ENCODE data around the gene C1orf159. TPM values are rescaled to one million over a fixed set of nuclear protein-coding genes. Genes with fewer than 3 reads are reported as not detected.
A peak's percentile ranks its signal among the peaks of the same experiment; 100 is the strongest.

The C1orf159 gene
- total and polyA plus RNA-seq, 2 donors (not counting 1 experiment from before 2014, with no cell fraction given): 23.0 to 25.6 TPM

DNA sequence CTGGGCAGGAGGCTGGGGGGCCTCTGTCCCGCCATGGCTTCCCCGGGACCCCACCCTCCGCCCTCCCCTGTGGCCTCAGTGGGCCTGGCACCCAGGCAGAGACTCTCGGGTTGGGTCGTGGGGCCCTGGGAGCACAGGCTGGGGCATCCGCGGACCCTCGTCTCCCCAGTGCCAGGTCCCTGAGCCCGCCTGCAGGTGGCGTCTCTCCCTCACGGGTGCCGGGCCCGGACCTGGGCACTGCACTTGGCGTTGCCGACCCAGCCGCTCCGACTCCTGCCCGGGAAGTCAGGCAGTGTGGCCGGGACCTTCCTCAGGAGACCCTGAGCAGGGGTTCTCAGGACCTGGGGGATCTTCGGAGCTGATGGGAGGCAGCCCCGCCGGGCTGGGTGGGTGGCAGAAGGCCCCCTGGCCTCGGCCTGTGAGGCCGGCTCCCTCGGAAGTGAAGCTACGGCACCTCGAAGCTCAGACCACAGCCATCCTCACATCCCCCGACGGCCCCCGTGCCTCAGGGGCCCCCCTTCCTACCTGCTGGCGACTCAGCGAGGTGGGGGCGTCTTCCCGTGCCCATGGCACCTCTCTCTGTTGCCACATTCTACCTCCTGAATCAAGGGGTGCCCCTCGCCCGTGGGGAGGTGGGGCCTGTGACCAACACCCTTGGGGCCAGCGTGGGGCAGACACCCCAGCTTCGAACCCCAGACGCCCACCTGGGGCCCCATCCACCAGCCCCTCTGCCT is 6.4 kb upstream of the C1orf159 start:
- no peak overlapping the region for H3K27ac Mint-ChIP-seq
- H4K20me1 ChIP-seq (ENCODE audit: control insufficient read depth, insufficient read depth, low read length, poor library complexity, severe bottlenecking): no peaks in the 10 kb centered on the region
- peaks cover 29 to 31% of the 10 kb centered on the region in 2 donors for H3K4me1 ChIP-seq (ENCODE audit: control insufficient read depth in 2 of 2, insufficient read depth in 2 of 2, low read length in 2 of 2)
- DNase-seq: peak; percentile 90
- peak overlapping the region; percentile 47 for H3K4me3 Mint-ChIP-seq
- POLR2A ChIA-PET: interaction anchor here (0.7 to 2.5 kb wide), 12 partner anchors 15 to 169 kb away, joined by 3 to 27 read pairs (median 5); partner anchors contain the start of gene UBE2J2
- H3K79me2 ChIP-seq (ENCODE audit: control insufficient read depth, insufficient read depth, low read length): no peaks in the 10 kb centered on the region
- peak overlapping the region; percentile 90 for H2AFZ ChIP-seq (ENCODE audit: insufficient read depth, low read depth, low read length, poor library complexity, severe bottlenecking)
- peaks cover 0 to 17% (median 0%) of the 10 kb centered on the region in 3 donors for H3K9me3 ChIP-seq (ENCODE audit: control extremely low read depth in 1 of 3, control insufficient read depth in 2 of 3, insufficient read depth in 1 of 3, low read length in 2 of 3)
- TF ChIP-seq, protein P1, sequence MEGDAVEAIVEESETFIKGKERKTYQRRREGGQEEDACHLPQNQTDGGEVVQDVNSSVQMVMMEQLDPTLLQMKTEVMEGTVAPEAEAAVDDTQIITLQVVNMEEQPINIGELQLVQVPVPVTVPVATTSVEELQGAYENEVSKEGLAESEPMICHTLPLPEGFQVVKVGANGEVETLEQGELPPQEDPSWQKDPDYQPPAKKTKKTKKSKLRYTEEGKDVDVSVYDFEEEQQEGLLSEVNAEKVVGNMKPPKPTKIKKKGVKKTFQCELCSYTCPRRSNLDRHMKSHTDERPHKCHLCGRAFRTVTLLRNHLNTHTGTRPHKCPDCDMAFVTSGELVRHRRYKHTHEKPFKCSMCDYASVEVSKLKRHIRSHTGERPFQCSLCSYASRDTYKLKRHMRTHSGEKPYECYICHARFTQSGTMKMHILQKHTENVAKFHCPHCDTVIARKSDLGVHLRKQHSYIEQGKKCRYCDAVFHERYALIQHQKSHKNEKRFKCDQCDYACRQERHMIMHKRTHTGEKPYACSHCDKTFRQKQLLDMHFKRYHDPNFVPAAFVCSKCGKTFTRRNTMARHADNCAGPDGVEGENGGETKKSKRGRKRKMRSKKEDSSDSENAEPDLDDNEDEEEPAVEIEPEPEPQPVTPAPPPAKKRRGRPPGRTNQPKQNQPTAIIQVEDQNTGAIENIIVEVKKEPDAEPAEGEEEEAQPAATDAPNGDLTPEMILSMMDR (IDR thresholded peaks at IDR 0.05): peak; percentile 96
- TF ChIP-seq EZH2 (IDR thresholded peaks at IDR 0.05; ENCODE audit: borderline replicate concordance, insufficient read depth, low read depth, low read length, poor library complexity, severe bottlenecking): no peak
- H3K4me1 Mint-ChIP-seq: peaks cover 19% of the 10 kb centered on the region
- peaks cover 9% of the 10 kb centered on the region for H3K27me3 Mint-ChIP-seq
- ATAC-seq (ENCODE audit: low read depth): peak; percentile 97
- CTCF ChIA-PET: interaction anchor here (0.8 to 4.9 kb wide), 42 partner anchors 8 to 382 kb away, joined by 3 to 151 read pairs (median 5); partner anchors contain the start of genes TNFRSF18, TTLL10 and UBE2J2
- peak overlapping the region; percentile 84 for H3K4me2 ChIP-seq (replicated peaks; ENCODE audit: low read depth, low read length, poor library complexity, severe bottlenecking)
- H3K27ac ChIP-seq (ENCODE audit: low read length in 2 of 2): peak overlapping the region; percentile 29 to 37
- H3K9me3 Mint-ChIP-seq (ENCODE audit: insufficient read depth): no peaks in the 10 kb centered on the region
- WGBS (ENCODE audit: insufficient coverage): 14% methylated on average over 32 of the region's 39 CpGs
- H3K9ac ChIP-seq (ENCODE audit: low read length): peak overlapping the region; percentile 50
- peak overlapping the region in 4 of 5 experiments; percentile 28 to 52 (median 44) for H3K4me3 ChIP-seq (ENCODE audit: control extremely low read depth in 1 of 5, extremely low read depth in 1 of 5, insufficient read depth in 1 of 5, low read depth in 2 of 5, low read length in 4 of 5)
- peaks cover 0 to 30% (median 3%) of the 10 kb centered on the region in 4 experiments for H3K27me3 ChIP-seq (replicated peaks in 1 of 4; ENCODE audit: control extremely low read depth in 1 of 4, control insufficient read depth in 3 of 4, insufficient read depth in 4 of 4, low read length in 3 of 4)
- no peaks in the 10 kb centered on the region for H3K36me3 ChIP-seq (replicated peaks in 1 of 2; ENCODE audit: control extremely low read depth in 1 of 2, control insufficient read depth in 1 of 2, extremely low read depth in 1 of 2, insufficient read depth in 2 of 2, low read length in 1 of 2)
- intact Hi-C loops (cut with micrococcal nuclease): loop anchor here (1.0 to 5.0 kb wide), 5 partner anchors 14 to 171 kb away; partner anchors contain the start of gene TTLL10
